T-helper 1 cell (primary cell): ENCODE measurements around the gene IGSF23.
A peak's percentile ranks its signal among the peaks of the same experiment; 100 is the strongest.
"Not testable (repeated sequence)": the region's sequence is repeated elsewhere in the genome, so short reads cannot be mapped to it uniquely, and the experiment has no call there.

Experiments used
- DNase-seq, 5 donors: peaks; one replicate each; pipeline ENCODE4 v3.0.0-alpha.2; 2012 to 2020

IGSF23 gene

DNA sequence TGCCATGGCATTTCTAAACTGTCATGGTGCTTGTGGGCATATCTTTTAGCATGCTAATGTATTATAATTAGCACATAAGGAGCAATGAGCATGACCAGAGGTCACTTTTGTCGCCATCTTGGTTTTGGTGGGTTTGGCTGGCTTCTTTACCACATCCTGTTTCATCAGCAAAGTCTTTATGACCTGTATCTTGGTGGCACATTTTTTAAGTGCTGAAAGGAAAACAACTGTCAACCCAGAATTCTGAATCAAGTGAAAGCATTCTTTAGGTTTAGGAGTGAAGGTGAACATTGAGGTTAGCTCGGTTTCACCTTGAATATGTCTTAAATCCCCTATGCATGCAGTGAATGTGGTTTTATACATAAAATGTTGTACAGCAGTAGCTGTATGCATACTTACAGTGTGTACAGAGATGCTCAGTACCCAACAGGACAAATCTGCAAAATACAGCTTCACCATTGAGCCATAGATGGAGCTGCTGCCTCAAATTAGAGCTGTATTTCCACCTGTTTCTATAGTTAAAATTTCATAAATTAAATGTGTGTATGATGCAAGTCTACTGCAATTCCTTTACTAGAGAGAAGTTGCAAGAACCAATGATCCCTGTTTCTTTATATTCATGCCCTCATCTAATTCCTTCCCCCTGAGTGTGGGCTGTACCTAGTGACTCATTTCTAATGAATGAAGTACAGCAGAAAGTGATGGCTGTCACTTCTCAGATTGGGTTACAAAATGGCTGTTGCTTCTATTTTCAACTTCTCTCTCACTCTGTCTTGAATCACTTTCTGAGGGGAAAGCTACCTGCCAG lies 25.2 kb upstream of the IGSF23 start:
- peak in 1 of 5 donors; percentile 29 for DNase-seq

- DNase-seq, result no peak
Observed at GRCh38 chr19:44588771-44589112, 24.6 kb upstream of the IGSF23 start.

- no peak for DNase-seq
Observed at GRCh38 chr19:44590245-44591059, 22.9 kb upstream of the IGSF23 start.

GRCh38 chr19:44591340-44591993 lies 21.9 kb upstream of the IGSF23 start:
- not testable (repeated sequence) for DNase-seq

DNA sequence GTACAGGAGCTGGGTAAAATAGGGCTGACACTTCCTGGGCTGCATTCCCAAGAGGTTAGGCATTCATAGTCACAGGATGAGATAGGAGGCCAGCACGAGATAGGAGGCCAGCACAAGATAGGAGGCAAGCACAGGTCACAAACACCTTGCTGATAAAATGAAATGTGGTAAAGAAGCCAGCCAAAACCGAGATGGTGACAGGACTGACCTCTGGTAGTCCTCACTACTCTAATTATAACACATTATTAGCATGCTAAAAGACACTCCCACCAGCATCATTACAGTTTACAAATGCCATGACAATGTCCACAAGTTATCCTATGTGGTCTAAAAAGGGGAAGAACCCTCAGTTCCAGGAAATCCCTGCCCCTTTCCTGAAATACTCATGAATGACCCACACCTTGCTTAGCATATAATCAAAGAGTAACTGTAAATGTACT lies 20.9 kb upstream of the IGSF23 start:
- no peak for DNase-seq

DNA sequence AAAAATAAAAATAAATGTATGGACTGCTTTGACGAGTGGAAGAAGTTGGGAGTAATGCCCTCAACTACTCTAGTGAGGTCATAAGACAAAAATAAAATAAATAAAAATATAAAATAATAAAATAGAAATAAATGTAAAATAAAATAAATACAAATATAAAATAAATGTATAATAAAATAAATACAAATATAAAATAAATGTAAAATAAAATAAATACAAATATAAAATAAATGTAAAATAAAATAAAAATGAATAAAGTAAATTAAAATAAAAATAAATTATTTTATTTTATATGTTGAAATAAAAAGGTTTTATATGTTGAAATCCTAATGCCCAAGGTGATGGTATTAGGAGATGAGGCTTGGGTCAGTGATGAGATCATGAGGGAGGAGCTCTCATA lies 20.1 kb upstream of the IGSF23 start:
- no peak for DNase-seq

DNA sequence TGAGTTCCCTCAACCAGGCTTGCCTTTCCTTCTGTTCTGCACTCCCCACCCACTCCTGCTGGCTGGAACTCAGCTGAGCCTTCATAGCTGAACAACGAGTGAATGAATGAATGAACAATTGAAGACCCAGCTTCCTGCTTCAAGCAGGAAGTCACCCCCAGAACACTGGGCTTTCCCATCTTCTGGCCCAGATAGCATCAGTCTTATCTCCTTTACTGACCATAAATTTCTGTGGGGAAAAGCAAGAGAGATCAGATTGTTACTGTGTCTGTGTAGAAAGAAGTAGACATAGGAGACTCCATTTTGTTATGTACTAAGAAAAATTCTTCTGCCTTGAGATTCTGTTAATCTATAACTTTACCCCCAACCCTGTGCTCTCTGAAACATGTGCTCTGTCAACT lies 19.5 kb upstream of the IGSF23 start:
- DNase-seq, result not testable (repeated sequence)

DNA sequence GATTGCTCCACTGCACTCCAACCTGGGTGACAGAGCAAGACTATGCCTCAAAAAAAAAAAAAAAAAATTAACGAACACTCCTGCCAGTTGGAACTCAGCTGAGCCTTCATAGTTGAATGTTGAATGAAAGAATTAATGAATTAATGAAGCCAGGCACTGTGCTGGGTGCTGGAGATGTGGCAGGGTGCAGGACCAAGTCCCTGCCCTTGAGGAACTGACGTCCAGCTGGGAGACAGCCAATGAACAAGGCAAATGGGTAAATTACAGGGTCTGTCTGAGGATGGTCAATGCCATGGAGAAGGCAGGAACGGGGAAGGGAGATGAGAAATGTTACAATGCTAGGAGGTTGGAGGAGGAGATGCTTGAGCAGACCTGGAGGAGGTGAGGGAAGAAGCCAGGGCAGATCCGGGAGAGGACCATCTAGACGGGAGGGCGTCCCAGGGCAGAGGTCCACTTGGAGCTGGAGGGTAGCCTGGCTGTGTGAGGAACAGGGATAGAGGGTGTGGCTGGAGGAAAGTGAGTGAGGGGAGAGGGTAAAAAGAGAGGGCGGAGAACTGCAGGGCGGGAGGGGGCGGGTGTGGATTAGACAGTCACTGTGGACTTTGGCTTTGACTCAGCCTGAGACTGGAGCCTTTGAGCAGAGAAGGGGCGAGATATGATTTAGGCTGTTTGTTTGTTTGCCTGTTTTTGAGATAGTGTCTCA lies 16.8 kb upstream of the IGSF23 start:
- no peak for DNase-seq

- DNase-seq, result no peak
Observed at GRCh38 chr19:44597131-44597491, 16.3 kb upstream of the IGSF23 start.

DNA sequence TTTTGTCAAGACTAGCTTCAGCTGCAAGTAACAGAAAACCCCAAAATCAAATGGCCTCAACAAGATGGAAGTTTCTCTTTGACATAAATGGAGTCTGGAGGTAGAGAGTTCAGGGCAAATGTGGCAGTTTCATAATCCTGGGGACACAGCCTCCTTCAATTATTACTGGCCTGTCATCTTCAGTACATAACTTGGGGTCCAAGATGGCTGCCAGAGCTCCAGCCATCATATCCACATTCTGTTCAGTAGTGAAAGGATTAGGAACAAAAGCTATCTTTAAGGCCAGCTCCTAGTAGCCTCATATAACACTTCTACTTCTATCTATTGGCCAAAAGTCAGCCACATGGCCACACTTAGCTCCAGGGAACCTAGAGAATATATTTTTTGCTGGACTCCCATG lies 15.0 kb upstream of the IGSF23 start:
- no peak for DNase-seq

DNA sequence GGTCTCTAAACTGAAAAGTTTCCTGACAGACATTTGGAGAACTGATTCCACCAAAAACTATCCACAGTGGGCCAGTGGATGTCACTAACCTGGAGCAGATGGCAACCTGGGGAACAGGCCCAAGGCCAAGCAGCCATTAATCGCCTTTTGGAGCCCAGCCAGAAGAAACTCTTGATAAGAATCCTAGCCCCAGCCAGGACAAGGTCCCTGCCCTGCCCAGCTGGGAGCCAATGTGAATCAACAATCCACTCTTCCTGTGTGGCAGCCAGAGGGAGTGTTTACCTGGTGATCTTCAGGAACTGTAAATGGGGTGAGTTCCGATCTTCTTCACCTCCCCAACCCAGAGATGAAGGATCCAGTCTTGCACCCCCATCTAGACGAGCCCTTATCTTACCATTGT lies 14.5 kb upstream of the IGSF23 start:
- DNase-seq, result no peak

DNA sequence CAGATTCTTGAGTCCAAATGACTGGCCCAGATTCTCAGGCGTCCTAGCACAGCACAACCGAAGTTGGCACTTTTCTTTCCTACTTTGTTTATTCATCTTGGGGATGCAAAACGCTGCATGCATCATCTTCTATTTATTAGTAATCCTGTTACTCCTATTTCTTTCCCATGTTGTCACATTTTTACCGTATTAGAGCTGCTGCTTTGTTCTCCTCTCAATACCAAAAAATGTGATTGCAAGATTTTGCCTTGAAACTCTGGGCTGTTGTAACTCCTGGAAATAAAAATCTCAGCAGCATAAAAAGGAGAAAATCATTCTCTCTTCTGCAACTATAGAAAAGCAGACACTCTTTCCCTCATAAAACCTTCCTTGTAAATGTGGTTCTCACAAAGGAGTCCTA lies 12.9 kb upstream of the IGSF23 start:
- DNase-seq, result no peak

- DNase-seq, result no peak
Observed at GRCh38 chr19:44602081-44602480, 11.3 kb upstream of the IGSF23 start.

- no peak for DNase-seq
Observed at GRCh38 chr19:44603201-44603945, 10.0 kb upstream of the IGSF23 start.

- DNase-seq, result no peak
Observed at GRCh38 chr19:44604241-44604640, 9.1 kb upstream of the IGSF23 start.

DNA sequence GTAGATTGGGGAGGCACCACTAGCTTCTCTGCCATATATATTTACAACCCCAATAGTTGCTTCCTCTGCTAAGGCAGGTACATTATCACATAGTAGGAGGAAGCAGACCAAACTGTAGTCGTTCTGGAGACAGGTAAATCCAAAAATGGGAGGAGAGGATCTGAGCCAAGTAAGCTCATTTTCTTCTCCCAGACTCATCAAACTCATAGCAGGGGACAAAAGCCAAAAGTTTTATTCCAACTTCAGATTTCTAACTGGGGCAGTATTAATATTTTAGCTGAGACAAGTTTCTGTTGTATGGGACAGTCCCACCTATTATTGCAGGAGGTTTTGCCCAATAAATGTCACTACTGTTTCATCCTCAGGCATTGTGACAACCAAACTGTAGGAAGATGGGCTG lies 7.8 kb upstream of the IGSF23 start:
- no peak for DNase-seq

- no peak for DNase-seq
Observed at GRCh38 chr19:44607049-44607448, 6.3 kb upstream of the IGSF23 start.

DNA sequence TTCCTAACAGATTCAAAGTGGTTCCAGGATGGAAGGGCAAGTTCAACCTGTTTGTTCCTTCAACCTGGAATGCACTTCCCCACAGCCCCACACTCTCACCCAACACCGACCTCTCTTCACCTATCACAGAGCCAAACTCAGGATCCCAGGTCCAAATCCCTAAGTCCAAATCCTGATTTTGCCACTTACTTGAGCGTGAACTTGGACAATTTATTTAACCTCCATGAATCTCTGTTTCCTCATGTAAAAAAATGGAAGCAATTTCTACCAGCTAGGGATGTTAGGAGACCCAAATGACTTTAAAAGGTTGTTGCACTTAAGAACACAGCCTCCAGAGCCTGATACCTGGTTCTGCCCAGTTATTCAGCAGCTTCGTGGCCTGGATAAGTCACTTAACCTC lies 5.4 kb upstream of the IGSF23 start:
- no peak for DNase-seq

DNA sequence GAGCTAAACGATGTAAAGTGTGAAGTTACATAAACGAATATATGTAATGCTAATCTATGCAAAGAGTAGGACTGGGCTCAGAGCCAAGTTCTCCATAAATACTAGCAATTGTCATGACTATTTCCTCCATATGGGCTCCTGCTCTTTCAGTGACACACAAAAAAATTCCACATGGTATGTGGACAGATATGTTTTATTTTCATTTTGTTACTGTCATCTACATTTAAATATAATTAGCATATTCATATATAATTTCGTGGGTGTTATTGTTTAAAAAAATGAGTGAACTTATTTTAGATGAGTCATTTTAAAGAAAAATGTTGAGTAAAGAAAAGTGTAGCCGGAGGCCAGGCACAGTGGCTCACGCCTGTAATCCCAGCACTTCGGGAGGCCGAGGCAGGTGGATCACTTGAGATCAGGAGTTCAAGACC lies 5.0 kb upstream of the IGSF23 start:
- DNase-seq, result no peak

DNA sequence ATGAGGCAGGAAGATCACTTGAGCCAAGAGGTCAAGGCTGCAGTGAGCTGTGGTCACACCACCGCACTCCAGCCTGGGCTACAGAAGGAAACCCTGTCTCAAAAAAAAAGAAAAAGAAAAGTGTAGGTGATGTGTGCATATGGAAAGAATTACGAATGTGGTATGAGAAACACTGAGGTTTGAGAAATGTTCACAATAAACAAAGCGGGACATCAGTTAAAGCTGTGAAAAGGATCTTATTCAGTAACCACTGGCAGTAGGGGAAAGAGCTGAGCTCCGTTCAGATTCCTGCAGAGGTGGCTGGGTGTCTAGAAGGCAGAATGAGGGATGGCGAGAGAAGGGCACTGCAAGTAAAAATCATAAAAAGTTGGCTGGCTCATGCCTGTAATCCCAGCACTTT lies 4.1 kb upstream of the IGSF23 start:
- no peak for DNase-seq

GRCh38 chr19:44610497-44610896 lies 2.9 kb upstream of the IGSF23 start:
- not testable (repeated sequence) for DNase-seq

- no peak for DNase-seq
Observed at GRCh38 chr19:44611812-44612295, 1.5 kb upstream of the IGSF23 start.
